Caki2 (cell line): ENCODE measurements around the gene ASB13. TPM values are rescaled to one million over a fixed set of nuclear protein-coding genes. Genes with fewer than 3 reads are reported as not detected.

Experiments
- DNase-seq: peaks from one replicate; pipeline ENCODE4 v3.0.0-alpha.2; 2015; ENCODE audit warnings: low read depth
- in situ Hi-C: cut with HindIII; loops from 2 replicates; pipeline ENCODE4 v1.10.0; 2016; ENCODE audit warnings: low sequenced_read_pairs, low pct_unique_long_range_greater_than_20kb, mixed read lengths
- total RNA-seq: library from RNA; depleted of rRNA; stranded (reverse); fragments of >200 nt; shearing (Covaris generic); gene quantifications from 2 replicates; pipeline ENCODE4 v1.2.3, GENCODE V29; 2014; ENCODE audit warnings: low replicate concordance

The ASB13 gene
- total RNA-seq, 1 experiment from 2014 or later = 28.8 TPM

GRCh38 chr10:5678397-5679036 is 12.1 kb upstream of the ASB13 start:
- DNase-seq = no peak
- in situ Hi-C loops = no loop called here

GRCh38 chr10:5670662-5671375 is 4.4 kb upstream of the ASB13 start:
- in situ Hi-C loops = no loop called here
- no peak for DNase-seq

- DNase-seq = no peak
- in situ Hi-C loops = no loop called here
Measured at GRCh38 chr10:5669604-5670003, 3.2 kb upstream of the ASB13 start.

- no peak for DNase-seq
- in situ Hi-C loops = no loop called here
Measured at GRCh38 chr10:5668429-5668828, 2.0 kb upstream of the ASB13 start.

- no peak for DNase-seq
- in situ Hi-C loops = no loop called here
Measured at GRCh38 chr10:5666841-5667630, 641 bp upstream of the ASB13 start.

GRCh38 chr10:5665373-5666007 is 905 bp downstream of the ASB13 start:
- no peak for DNase-seq

GRCh38 chr10:5663692-5664427 is 2.5 kb downstream of the ASB13 start:
- in situ Hi-C loops = no loop called here
- no peak for DNase-seq

More at GRCh38 chr10:5665373-5666007, 905 bp downstream of the ASB13 start:
- in situ Hi-C loops = no loop called here

GRCh38 chr10:5662708-5663579 is 3.5 kb downstream of the ASB13 start:
- in situ Hi-C loops = no loop called here
- no peak for DNase-seq

GRCh38 chr10:5661043-5661442 is 5.4 kb downstream of the ASB13 start:
- DNase-seq = no peak
- in situ Hi-C loops = no loop called here

GRCh38 chr10:5659702-5660528 is 6.5 kb downstream of the ASB13 start:
- in situ Hi-C loops = no loop called here
- peak; percentile 62 for DNase-seq

GRCh38 chr10:5658871-5659618 is 7.3 kb downstream of the ASB13 start:
- in situ Hi-C loops = no loop called here
- no peak for DNase-seq

- in situ Hi-C loops = no loop called here
- no peak for DNase-seq
Measured at GRCh38 chr10:5656737-5657579, 9.4 kb downstream of the ASB13 start.

GRCh38 chr10:5655121-5655520 is 11.3 kb downstream of the ASB13 start:
- DNase-seq = no peak
- in situ Hi-C loops = no loop called here

- in situ Hi-C loops = no loop called here
Measured at GRCh38 chr10:5654218-5654755, 12.1 kb downstream of the ASB13 start.

GRCh38 chr10:5652746-5653145 is 13.6 kb downstream of the ASB13 start:
- in situ Hi-C loops = no loop called here
- no peak for DNase-seq

More at GRCh38 chr10:5654218-5654755, 12.1 kb downstream of the ASB13 start:
- DNase-seq = no peak
